ENCODE data around the gene SLCO2A1.

Gene SLCO2A1

DNA sequence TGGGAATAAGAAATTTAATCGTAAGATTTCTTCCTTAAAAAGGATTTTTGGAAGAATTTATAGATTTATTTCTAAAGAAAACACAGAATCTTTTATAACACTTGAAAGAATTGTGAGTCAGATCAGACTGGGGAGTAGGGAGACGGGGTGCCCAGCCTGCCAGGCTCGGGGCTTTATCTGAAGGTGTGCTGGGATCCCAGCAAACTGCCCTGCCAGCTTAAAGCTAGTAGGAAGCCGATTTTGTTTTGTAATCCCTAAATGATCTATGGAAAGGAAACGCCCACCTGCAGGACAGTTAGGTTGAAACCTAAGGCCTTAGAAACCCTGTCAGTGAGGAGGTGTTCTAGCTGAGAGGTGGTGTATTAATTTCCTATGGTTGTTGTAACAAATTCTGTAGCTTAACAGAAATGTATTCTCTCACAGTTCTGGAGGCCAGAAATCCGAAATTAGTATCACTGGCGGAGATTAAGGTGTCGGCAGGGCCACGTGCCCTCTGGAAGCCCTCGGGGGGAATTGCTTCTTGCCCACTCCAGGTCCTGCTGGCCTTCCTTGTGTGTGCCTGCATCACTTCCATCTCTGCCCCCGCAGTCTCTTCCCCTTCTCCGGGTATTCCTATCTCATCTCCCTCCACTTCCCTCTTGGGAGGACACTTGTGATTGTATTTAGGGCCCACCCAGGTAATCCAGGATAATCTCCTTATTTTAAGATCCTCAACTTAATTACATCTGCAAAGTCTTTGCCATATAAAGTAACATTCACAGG, 114.7 kb downstream of the SLCO2A1 start:
- no peak for DNase-seq

GRCh38 chr3:133910422-133910821, 119.3 kb downstream of the SLCO2A1 start:
- no peak for DNase-seq

DNA sequence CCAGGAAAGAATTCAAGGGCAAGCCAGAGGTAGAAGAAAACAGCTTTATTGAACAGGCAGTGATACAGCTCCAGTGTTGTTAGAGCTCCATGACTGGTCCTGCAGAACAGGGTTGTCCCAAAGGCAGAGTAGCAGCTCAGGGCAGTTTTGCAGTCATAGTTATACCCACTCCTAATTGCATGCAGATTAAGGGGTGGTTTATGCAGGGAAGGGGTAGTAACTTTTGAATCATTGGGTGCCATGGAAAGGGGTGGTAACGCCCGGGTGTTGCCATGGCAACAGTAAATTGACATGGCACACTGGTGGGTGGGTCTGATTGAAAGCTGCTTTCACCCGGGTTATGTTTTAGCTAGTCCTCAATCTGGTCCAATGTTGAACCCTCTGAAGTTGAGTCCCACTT, 124.3 kb downstream of the SLCO2A1 start:
- DNase-seq = no peak

DNA sequence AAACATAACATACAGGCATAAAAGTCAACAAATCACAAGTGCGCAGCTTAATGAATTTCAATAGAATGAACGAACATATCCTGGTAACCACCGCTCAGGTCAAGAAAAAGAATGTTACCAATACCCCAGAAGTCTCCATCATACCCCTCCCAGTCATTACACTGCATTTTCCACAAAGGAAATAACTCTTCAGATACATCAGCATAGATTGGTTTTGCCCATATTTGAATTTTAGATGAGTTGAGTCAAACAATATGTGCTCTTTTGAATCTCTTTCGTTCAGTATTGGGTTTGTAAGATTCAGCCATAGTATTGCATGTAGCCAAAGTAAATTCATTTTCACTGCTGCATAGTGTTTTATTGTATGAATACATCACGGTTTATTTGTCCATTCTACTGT, 127.9 kb downstream of the SLCO2A1 start:
- DNase-seq = no peak

DNA sequence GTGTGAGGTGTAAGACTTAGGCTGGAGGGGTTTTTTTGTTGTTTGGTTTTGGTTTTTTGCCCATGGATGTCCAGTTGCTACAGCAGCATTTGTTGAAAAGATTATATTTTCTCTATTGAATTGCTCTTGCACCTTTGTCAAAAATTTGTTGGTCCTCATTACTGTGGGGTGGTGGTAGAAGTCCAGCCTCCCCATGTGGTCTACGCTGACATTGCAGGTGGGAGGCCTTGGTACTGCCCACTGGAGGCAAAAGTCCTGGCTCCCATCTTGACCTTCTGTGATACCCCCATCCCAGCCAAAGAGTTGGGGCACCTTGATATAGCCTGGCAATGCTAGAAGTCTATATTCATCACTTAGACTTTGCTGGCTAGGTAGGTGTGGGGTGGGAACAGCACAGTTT, 128.6 kb downstream of the SLCO2A1 start:
- no peak for DNase-seq

DNA sequence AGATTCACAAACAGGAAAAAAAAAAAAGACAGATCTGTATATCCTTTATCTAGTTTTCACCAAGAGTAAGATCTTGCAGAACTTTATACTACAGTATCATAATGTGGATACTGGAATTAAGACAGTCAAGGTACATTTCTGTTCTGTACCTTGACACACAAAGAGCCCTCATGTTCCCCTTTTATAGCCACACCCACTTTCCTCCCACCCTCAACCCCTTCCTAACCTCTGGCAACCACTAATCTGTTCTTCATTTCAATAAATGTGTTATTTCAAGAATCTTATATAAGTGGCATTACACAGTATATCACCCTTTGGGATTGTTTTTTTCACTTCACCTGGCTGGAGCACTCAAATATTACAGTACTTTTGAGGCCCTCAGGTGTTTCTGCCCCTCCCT, 130.4 kb downstream of the SLCO2A1 start:
- DNase-seq = no peak

DNA sequence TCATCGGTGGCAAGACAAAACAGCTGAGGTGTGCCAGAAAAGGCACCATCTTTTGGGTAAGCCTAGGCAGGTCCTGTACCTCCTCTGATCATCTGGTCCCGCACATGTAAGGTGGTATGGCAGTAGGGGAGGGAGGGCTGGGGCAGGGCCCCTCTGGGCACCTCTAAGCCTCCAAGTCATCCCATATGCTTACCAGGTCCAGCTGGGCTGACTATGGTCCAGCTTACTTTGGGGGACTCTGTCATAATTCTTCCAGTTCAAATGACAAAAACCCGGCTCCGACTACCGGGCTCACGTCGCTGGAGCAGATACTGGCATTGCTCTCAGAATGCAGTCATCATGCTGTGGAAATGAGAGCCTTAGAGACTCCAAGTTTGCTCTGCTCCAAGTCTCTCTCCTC, 132.2 kb downstream of the SLCO2A1 start:
- DNase-seq = no peak

DNA sequence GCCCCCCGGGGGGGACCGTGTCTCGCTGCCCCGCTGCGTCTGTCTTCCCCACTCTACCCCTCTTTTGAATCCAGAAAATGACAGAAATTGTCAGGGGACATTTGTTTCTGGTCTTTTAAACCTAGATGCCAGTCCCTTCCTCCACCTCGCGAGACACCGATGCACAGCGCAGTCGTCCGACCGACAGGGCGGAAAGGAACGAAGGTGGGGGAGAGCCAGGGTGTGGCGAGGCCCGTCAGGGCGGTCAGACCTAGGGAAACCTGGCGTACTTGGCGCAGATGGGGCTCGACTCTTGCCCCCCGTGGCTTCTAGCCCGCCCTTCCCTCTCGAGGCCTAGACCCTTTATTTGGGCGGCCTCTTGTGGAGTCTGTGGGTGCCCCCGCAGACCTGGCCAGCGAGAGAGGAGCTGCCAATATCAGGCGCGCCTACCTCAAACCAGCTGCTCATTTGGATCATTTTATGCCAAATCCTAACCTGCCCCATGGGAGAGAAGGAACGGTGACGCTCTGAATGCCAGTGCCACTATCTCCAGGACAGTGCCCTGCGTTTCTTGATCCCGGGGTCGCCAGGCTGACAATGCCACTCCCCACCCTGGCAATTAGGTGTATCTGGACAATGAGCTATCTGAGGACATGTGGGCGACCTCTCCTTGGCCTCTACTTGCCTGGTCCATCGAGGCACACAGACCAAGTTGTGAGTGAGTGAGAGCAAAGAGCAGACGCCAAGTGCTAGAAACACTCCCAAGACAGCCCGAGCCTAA, 133.5 kb downstream of the SLCO2A1 start:
- peak in 7 of 51 donors; percentile 21 to 82 (median 33) for DNase-seq

DNA sequence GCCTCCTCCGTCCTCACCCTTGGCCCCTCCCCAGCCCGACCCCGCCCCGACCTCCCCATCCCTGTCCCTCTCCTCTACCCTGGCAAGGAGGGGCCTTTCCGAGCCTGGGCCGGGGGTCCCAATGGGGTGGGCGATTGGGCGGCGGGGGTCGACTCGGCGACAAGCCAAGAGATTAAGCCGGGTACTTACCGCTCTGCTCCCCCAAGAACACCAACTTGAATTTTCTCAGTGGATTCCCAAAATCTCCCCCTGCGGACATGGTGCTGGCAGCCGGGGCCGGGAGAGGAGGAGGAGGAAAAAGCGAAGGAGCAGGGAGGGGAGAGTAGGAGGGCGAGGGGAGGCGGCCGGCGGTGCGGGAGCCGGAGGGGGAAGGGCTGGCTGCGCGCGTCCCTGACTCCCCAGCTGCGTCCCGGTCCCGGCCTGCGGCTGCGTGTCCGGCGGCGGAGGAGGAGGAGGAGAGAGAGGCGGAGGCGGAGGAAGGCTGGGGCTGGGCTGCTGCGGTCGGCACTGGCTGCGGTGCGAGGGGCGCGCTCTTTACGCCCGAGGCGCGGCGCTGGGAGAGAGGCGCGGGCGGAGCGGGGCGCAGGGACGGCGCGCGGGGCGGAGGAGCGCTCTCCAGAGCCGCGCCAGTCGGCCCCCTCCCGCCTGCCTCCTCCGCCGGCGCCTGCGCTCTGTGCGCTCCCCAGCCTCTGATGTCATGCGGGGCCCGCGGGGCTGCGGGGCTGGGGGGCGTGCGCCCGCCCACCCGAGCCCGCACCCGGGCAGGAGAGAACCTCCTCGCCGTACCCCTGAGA, 134.3 kb downstream of the SLCO2A1 start, which contains the start of gene RAB6B:
RAB6B (minus strand) TSS at position 675 of the 794 bp plus-strand sequence; CDS start at position 259, 416 bp downstream.
- peak in 38 of 51 donors; percentile 31 to 87 (median 68) for DNase-seq

DNA sequence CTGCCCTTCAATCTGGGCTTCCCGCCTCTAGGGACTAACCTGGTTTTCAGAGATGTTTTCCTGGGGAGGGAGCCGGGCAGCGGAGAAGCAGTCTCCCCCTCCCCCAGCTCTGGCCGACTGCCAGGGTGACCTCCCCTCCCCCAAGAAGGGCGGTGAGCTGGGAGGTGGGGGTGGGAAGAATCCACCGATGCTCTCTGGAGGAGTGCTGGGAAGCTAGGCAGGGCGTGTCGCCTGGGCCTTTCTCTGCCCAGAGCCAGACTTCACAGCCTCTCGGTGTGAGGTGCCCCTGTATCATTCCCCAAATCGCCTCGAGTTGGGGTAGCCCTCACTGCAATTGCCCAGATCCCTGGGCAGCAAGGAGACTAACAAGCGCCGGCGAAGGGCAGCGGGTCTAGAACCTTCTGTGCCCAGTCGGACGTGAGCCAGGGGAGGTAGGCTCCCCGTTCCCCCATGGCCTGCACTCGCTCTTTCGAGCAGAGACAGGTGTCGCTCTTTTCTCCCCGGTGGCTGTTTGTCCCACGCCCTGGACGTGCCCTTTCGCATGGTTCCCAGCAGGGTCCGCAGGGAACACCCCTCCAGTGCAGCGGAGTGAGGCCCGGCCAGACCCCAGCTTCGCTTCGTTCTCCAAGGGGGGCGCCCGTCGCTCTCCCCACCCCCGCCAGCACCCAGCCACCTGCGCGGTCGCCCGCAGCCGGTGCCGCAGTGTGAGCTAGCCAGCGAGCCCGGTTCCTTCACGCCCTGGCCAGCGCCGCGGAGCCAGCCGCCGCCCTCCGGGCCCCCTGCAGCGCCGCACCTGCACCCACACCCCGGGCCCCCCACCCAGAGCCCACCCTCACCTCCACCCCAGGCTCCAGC, 135.1 kb downstream of the SLCO2A1 start:
- peak in 11 of 51 donors; percentile 16 to 57 (median 37) for DNase-seq

DNA sequence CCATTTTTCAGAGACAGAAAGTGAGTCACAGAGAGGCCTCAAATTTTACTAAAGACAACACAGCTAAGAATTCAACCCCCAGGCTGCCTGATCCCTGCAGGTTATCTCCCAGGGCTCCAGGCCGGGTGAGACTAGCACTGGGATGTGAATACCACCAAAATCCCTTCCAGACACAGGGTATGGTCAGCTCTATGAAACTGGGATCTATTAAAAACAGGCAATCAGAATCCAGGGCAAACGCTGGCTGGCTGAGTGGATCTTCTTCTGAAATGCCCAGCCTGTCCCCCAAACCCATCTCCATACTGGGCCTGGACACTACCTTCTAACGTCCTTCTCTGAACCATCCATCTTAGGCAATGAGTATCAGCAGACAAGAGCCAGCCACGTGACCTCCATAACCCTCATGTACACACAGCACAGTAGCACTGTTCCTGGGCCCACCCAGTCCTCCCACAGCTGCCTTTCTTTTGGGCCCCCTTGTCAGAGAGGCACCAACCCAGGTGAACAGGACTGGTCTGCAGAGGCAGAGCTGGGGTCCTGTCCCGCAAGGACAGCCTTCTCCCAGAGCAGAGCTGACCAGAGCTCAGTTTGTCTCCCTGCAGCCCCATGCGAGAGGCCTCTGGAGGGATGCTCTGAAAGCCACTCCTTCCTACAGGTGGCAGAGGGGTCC, 135.9 kb downstream of the SLCO2A1 start:
- DNase-seq = no peak

- DNase-seq = no peak
These were observed 137.0 kb downstream of the SLCO2A1 start for GRCh38 chr3:133892541-133893231.

DNA sequence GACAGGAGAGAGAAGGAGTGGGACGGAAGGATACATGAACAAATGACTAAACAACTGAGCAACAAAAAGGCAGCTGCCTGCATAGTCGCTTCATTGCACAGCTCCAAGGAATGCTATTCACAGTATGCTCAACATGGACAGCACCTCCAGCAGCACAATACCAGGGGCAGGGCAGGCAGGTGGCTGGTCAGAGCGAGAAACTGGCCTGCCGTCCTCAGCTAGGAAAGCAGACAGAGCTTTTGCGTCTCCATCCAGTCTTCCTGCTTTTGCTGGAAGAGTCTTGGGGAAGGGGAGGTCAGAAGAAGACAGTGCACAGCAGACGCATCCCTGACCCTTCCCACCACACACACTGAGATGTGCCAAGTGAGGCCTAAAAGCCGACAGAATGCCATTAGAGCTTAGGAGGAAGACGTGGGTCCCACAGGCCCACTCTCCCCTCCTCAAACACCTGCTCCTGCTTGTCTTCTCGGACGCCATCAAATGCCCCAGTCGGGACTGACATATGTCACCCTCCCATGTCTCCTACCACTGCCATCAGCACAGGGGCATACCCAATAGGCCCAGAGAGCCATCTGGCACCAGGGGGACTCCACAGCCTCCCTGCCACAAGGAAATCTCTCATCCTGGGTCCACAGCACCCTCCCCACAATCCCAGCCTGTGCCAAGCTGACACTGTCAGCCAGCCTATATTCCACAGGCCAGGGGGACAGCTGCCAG, 137.9 kb downstream of the SLCO2A1 start:
- DNase-seq = no peak

DNA sequence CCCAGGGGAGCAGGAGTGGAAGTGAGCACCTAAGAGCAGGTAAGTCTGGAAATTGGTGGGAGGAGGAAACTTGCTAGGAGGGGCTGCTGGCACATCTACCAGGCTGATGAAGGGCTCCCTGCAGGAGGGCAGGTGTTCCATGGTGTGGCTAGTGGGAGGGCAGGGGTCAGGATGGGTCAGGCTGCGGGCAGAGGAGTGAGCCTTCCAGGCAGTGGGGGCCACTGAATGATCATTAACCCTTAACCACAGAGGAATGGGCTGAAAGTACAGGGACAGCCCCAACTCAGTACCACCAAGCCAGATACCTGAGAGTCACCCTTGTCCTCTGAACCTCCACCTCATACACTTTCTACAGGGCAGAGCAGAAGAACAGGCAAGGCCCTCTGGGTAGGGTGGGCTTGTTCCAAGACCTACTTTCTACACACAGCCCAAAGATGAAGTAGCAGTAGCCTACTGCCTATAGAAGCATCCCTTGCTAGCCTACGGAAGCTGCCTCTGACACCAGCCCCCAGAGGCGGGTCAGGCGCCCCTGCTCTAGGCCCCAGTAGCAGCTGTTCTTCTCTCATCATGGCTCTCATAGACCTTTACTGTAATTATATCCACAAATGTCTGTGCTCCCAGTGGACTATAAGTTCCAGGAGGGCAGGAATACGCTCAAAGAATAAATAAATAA, 138.6 kb downstream of the SLCO2A1 start:
- no peak for DNase-seq

GRCh38 chr3:133890037-133890436, 139.7 kb downstream of the SLCO2A1 start:
- no peak for DNase-seq

GRCh38 chr3:133888726-133889340, 140.9 kb downstream of the SLCO2A1 start:
- no peak for DNase-seq

DNA sequence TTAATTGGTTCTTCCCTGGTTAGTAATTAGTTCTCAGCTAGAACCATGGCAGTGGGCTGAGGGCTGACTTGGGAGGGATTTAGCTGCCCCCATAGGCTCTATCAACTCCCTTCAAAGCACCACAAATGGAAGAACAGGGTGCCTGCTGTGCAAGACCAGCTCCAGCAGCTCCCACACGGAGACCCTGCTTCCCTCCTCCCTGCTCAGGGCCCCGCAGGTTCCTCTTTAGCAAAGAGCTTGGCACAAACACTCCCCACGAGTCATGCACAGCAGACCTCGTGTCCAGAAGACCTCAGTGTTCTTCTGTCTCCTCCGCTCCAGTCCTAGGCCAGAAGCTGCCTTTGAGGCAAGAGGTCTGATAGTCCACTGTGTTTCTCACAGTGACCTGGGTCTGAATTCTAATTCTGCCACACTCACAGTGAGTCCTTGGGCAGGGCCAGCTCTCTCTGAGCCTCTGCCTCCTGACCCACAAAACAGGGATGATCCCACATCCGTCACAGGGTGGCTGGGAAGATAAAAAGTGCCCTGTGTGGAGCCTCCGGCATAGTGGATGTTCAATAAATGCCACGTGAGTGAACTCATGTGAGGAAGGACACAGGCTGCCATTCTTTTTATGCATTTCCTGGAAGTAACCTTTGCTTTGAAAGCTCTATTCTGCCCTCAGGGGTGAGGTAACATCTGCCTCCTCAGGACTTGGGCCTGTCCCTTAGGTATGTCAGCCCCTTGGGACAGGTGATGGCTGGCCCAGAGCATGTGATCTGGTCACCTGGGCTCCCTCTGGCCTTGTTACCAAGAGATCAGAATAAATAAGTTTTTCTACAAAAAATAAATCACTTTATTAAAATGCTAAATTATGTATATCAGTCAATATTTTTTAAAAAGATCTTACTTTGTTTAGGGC, 141.7 kb downstream of the SLCO2A1 start:
- DNase-seq = peak in 6 of 51 donors; percentile 10 to 34 (median 17)

Measured in hypothalamus (tissue), 51 donors.